HepG2 (cell line): ENCODE data around the gene PRXL2A. TPM values are rescaled to one million over a fixed set of nuclear protein-coding genes. Genes with fewer than 3 reads are reported as not detected.

Source experiments
- ATAC-seq: fragments of 200-7000 bp; cut with Tn5 transposase; 3 replicates; pipeline ENCODE4 v1.9.1; 2020; ENCODE audit warnings: mild to moderate bottlenecking, moderate library complexity
- BruUV-seq: library from RNA; stranded (reverse); fragments of 400-500 nt; replicated peaks from 2 replicates; lab custom pipeline; 2021; lab: Mats Ljungman, UMichigan
- CTCF ChIA-PET: fragments of 300-600 bp; formaldehyde crosslinking; extraction: SDS; loops from one replicate; lab custom pipeline; 2021; ENCODE audit warnings: low total read pairs, inconsistent platforms, low intra/inter-chr PET ratio; lab: Yijun Ruan, JAX
- POLR2A ChIA-PET: fragments of 350-600 bp; sonication (Branson Sonifier 250); formaldehyde crosslinking; loops from one replicate; lab custom pipeline; 2020; ENCODE audit warnings: antibody characterized with exemption, inconsistent platforms; lab: Yijun Ruan, JAX
- DNase-seq: peaks from one replicate; pipeline ENCODE4 v3.0.0-alpha.2; 2015; ENCODE audit warnings: low spot score
- FAIRE-seq: peaks from 3 replicates; lab custom pipeline; 2011; peaks lifted over from hg19 to GRCh38; lab: Jason Lieb, UNC
- H2AFZ ChIP-seq: one replicate; pipeline ENCODE4 v1.6.1; 2011; ENCODE audit warnings: low read length, inconsistent platforms
- H3K27ac ChIP-seq: fragments of 300-600 bp; 3 replicates; pipeline ENCODE4 v1.8.0; 2011; ENCODE audit warnings: mixed run types, mild to moderate bottlenecking, mixed read lengths, low read length, inconsistent platforms; ENCODE audit not compliant: insufficient read depth; ENCODE audit errors: extremely low read length
- H3K27me3 ChIP-seq, 2 experiments: fragments of 200-600 bp in 1 of 2; 2 replicates in 1 of 2; 3 replicates in 1 of 2; pipeline versions ENCODE4 v1.6.0 to v1.8.0; 2011; ENCODE audit warnings: low read length in 2 of 2, mild to moderate bottlenecking in 2 of 2, moderate library complexity in 2 of 2, inconsistent platforms in 1 of 2; ENCODE audit not compliant: insufficient read depth in 2 of 2, control insufficient read depth in 1 of 2
- H3K36me3 ChIP-seq, 2 experiments: fragments of 200-600 bp in 1 of 2; replicated peaks in 1 of 2; 2 replicates in 1 of 2; 3 replicates in 1 of 2; pipeline versions ENCODE4 v1.5.1 to v1.8.0; 2011; ENCODE audit warnings: low read length in 2 of 2, inconsistent platforms in 1 of 2; ENCODE audit not compliant: insufficient read depth in 2 of 2, control insufficient read depth in 1 of 2
- H3K4me1 ChIP-seq: 2 replicates; pipeline ENCODE4 v1.5.1; 2012; ENCODE audit warnings: low read length, inconsistent platforms; ENCODE audit not compliant: insufficient read depth
- H3K4me2 ChIP-seq: 2 replicates; pipeline ENCODE4 v1.6.0; 2011; ENCODE audit warnings: low read depth, low read length, inconsistent platforms
- H3K4me3 ChIP-seq, 3 experiments: fragments of 200-600 bp in 1 of 3; sonication (generic), shearing (Covaris generic) in 1 of 3; replicated peaks in 1 of 3; 2 replicates each; pipeline ENCODE4 v1.5.1; 2011 to 2016; ENCODE audit warnings: low read length in 3 of 3, inconsistent platforms in 2 of 3, low read depth in 2 of 3, mild to moderate bottlenecking in 2 of 3, control low read depth in 1 of 3, mixed read lengths in 1 of 3; ENCODE audit not compliant: insufficient read depth in 1 of 3
- H3K79me2 ChIP-seq: one replicate; pipeline ENCODE4 v1.6.1; 2011; ENCODE audit warnings: low read length, inconsistent platforms; ENCODE audit not compliant: insufficient read depth
- H3K9ac ChIP-seq: 2 replicates; pipeline ENCODE4 v1.6.0; 2011; ENCODE audit warnings: mild to moderate bottlenecking, low read depth, low read length, inconsistent platforms; ENCODE audit not compliant: insufficient read depth
- H3K9me3 ChIP-seq: 2 replicates; pipeline ENCODE4 v1.5.1; 2012; ENCODE audit warnings: mild to moderate bottlenecking, low read length
- H4K20me1 ChIP-seq: 2 replicates; pipeline ENCODE4 v1.6.0; 2011; ENCODE audit warnings: inconsistent platforms, mild to moderate bottlenecking, low read length, moderate library complexity; ENCODE audit not compliant: insufficient read depth
- ARNT2 ChIP-seq: sonication (generic); formaldehyde crosslinking; IDR thresholded peaks from 2 replicates; pipeline ENCODE4 v1.8.0; 2022; ENCODE audit warnings: mild to moderate bottlenecking, low read depth, missing genetic modification reagents, moderate library complexity
- ELF4 ChIP-seq: sonication (generic); formaldehyde crosslinking; IDR thresholded peaks from 2 replicates; pipeline ENCODE4 v1.5.0; 2020; ENCODE audit warnings: missing genetic modification reagents, mild to moderate bottlenecking, moderate library complexity, borderline replicate concordance
- ELK4 ChIP-seq: sonication (generic); formaldehyde crosslinking; IDR thresholded peaks from 2 replicates; pipeline ENCODE4 v1.9.0; 2021; ENCODE audit warnings: missing genetic modification reagents, borderline replicate concordance
- GATAD1 ChIP-seq: IDR thresholded peaks from 2 replicates; pipeline ENCODE4 v1.6.1; 2016; ENCODE audit warnings: missing genetic modification reagents, missing compliant biosample characterization
- IRX3 ChIP-seq: sonication (generic); formaldehyde crosslinking; IDR thresholded peaks from 2 replicates; pipeline ENCODE4 v1.8.1; 2023; ENCODE audit warnings: mild to moderate bottlenecking, low read depth, missing genetic modification reagents, borderline replicate concordance
- ISL2 ChIP-seq: sonication (generic); formaldehyde crosslinking; IDR thresholded peaks from 2 replicates; pipeline ENCODE4 v1.5.0; 2020; ENCODE audit warnings: missing genetic modification reagents
- KLF9 ChIP-seq: IDR thresholded peaks from 2 replicates; pipeline ENCODE4 v1.6.1; 2016; ENCODE audit warnings: low read depth
- MTA1 ChIP-seq: sonication (generic); formaldehyde crosslinking; IDR thresholded peaks from 2 replicates; pipeline ENCODE4 v1.4.0; 2020; ENCODE audit warnings: missing genetic modification reagents, mild to moderate bottlenecking, borderline replicate concordance
- NR2F2 ChIP-seq: IDR thresholded peaks from 2 replicates; pipeline ENCODE4 v1.6.1; 2012; ENCODE audit warnings: low read depth, inconsistent platforms, borderline replicate concordance
- PBX2 ChIP-seq: IDR thresholded peaks from 2 replicates; pipeline ENCODE4 v1.6.1; 2016; ENCODE audit warnings: control low read depth
- POGZ ChIP-seq: sonication (generic); formaldehyde crosslinking; IDR thresholded peaks from 2 replicates; pipeline ENCODE4 v1.4.0; 2020; ENCODE audit warnings: mild to moderate bottlenecking, missing genetic modification reagents
- RBFOX2 ChIP-seq: fragments of 200-400 bp; formaldehyde crosslinking; IDR thresholded peaks from 2 replicates; pipeline ENCODE4 v1.6.1; 2017; ENCODE audit warnings: low read depth, mild to moderate bottlenecking, low read length
- SP140L ChIP-seq: sonication (generic); formaldehyde crosslinking; IDR thresholded peaks from 2 replicates; pipeline ENCODE4 v1.4.0; 2020; ENCODE audit warnings: missing genetic modification reagents, borderline replicate concordance
- THAP9 ChIP-seq: sonication (generic); formaldehyde crosslinking; IDR thresholded peaks from 2 replicates; pipeline ENCODE4; 2020; ENCODE audit warnings: missing genetic modification reagents, mild to moderate bottlenecking, borderline replicate concordance
- ZFAT ChIP-seq: sonication (generic); formaldehyde crosslinking; conservative IDR thresholded peaks from 2 replicates; pipeline ENCODE4 v1.8.1; 2023; ENCODE audit warnings: missing genetic modification reagents, inconsistent platforms
- ZIK1 ChIP-seq: sonication (generic); formaldehyde crosslinking; IDR thresholded peaks from 2 replicates; pipeline ENCODE4 v1.5.0; 2020; ENCODE audit warnings: mild to moderate bottlenecking, low read depth, missing genetic modification reagents, borderline replicate concordance
- ZKSCAN1 ChIP-seq: fragments of 150-350 bp; IDR thresholded peaks from 2 replicates; pipeline ENCODE4 v1.6.1; 2014; ENCODE audit warnings: low read length
- ZNF12 ChIP-seq: sonication (generic); formaldehyde crosslinking; IDR thresholded peaks from 2 replicates; pipeline ENCODE4 v1.5.0; 2020; ENCODE audit warnings: missing genetic modification reagents
- ZNF350 ChIP-seq: sonication (generic); formaldehyde crosslinking; IDR thresholded peaks from 2 replicates; pipeline ENCODE4 v1.4.0; 2020; ENCODE audit warnings: mild to moderate bottlenecking, low read depth, missing genetic modification reagents, borderline replicate concordance
- WGBS: methylation state at CpG from one replicate; pipeline ENCODE4 v1.1.6; 2017; ENCODE audit warnings: low lambda C conversion rate; 5-methylcytosine and 5-hydroxymethylcytosine counted together
- in situ Hi-C: cut with HindIII; loops from 2 replicates; pipeline ENCODE4 v1.10.0; 2017; ENCODE audit warnings: low pct_unique_long_range_greater_than_20kb; ENCODE audit not compliant: extremely low pct_ligation_motif_present
- intact Hi-C: fragments of 100-400 bp; cut with micrococcal nuclease; formaldehyde crosslinking; loops from one replicate; pipeline ENCODE4 v1.10.0; 2022; ENCODE audit not compliant: unreplicated experiment
- polyA plus RNA-seq, 8 experiments: library from polyadenylated mRNA; depleted of rRNA in 3 of 8; stranded (reverse) in 7 of 8; unstranded in 1 of 8; fragments of >200 nt; fragmentation: Illumina TruSeq in 4 of 8; extraction: Trizol in 4 of 8; gene quantifications; 2 replicates each; pipeline versions ENCODE4 v1.2.1 to v1.2.3, GENCODE V29; 2011 to 2016; ENCODE audit warnings: low read depth in 4 of 8, missing spikeins in 1 of 8, mixed read lengths in 1 of 8; ENCODE audit not compliant: insufficient read depth in 1 of 8
- total RNA-seq, 5 experiments: library from RNA; depleted of rRNA; stranded (reverse); fragments of >200 nt; fragmentation: Illumina TruSeq; extraction: Trizol; gene quantifications; 2 replicates each; pipeline ENCODE4 v1.2.3, GENCODE V29; 2016; ENCODE audit warnings: low read depth in 1 of 5

PRXL2A gene
- total and polyA plus RNA-seq, 2 of the 13 experiments (the other 11 are each of a cell fraction or from before 2014, with no cell fraction given): 43.9 to 79.9 TPM

- TF ChIP-seq PBX2 (CRISPR knock-in tag) (no peak), IRX3 (no peak), ISL2 (CRISPR knock-in tag) (no peak), THAP9 (CRISPR knock-in tag) (no peak)
- TF ChIP-seq, all 625 proteins: peak for 0
Observed at GRCh38 chr10:80473692-80474596, 65.6 kb downstream of the PRXL2A start (continued).

GRCh38 chr10:80474597-80474910 is 66.2 kb downstream of the PRXL2A start:
- intact Hi-C loops (no loop called here), in situ Hi-C loops (no loop called here)
- no peaks in the 10 kb centered on the region for H3K27me3 ChIP-seq
- no peaks in the 10 kb centered on the region for H3K9me3 ChIP-seq
- H3K27ac ChIP-seq: no peak overlapping the region
- peaks cover 59% of the 10 kb centered on the region for H3K4me1 ChIP-seq
- FAIRE-seq (no peak), ATAC-seq (peak; percentile 39; the same call in 2 of the 3 replicates), DNase-seq (no peak)
- H3K79me2 ChIP-seq: peaks cover 89% of the 10 kb centered on the region
- H3K9ac ChIP-seq: no peak overlapping the region
- H3K4me3 ChIP-seq: no peak overlapping the region
- no TSS peak for BruUV-seq
- 93% methylated on average over 2 of the region's 2 CpGs for WGBS
- H3K4me2 ChIP-seq: no peak overlapping the region
- H4K20me1 ChIP-seq: peaks cover 25% of the 10 kb centered on the region
- POLR2A ChIA-PET: interaction anchor here (1.3 kb wide), 1 partner anchor 67 kb away, joined by 3 read pairs; the partner anchor contains the start of gene PRXL2A
- peaks cover 8 to 38% of the 10 kb centered on the region in 2 experiments for H3K36me3 ChIP-seq
- CTCF ChIA-PET: no interaction called here
- H2AFZ ChIP-seq: no peak overlapping the region
- TF ChIP-seq KLF9 (CRISPR knock-in tag) (no peak), GATAD1 (CRISPR knock-in tag) (no peak), ARNT2 (no peak), ZIK1 (CRISPR knock-in tag) (no peak), ZKSCAN1 (no peak), ZNF350 (no peak), ELF4 (CRISPR knock-in tag) (no peak), MTA1 (CRISPR knock-in tag) (no peak), ZNF12 (CRISPR knock-in tag) (no peak), POGZ (no peak), ZFAT (CRISPR knock-in tag) (no peak), SP140L (CRISPR knock-in tag) (no peak), RBFOX2 (no peak), ELK4 (CRISPR knock-in tag) (no peak), NR2F2 (no peak)
